MM.1S (cell line): Measurements from ENCODE around the gene TNFRSF8.

Source experiments
- EZH2 ChIP-seq: fragments of 300-600 bp; sonication (generic); optimal IDR thresholded peaks from 2 replicates; pipeline ENCODE3; 2017; ENCODE audit warnings: low read depth, mild to moderate bottlenecking, antibody characterized with exemption, low read length, mixed read lengths
- TF ChIP-seq, protein P1 (sequence below): fragments of 300-600 bp; sonication (generic); IDR thresholded peaks from 2 replicates; pipeline ENCODE4 v1.5.1; 2016; ENCODE audit warnings: antibody characterized with exemption, low read length, mixed read lengths

DNA sequence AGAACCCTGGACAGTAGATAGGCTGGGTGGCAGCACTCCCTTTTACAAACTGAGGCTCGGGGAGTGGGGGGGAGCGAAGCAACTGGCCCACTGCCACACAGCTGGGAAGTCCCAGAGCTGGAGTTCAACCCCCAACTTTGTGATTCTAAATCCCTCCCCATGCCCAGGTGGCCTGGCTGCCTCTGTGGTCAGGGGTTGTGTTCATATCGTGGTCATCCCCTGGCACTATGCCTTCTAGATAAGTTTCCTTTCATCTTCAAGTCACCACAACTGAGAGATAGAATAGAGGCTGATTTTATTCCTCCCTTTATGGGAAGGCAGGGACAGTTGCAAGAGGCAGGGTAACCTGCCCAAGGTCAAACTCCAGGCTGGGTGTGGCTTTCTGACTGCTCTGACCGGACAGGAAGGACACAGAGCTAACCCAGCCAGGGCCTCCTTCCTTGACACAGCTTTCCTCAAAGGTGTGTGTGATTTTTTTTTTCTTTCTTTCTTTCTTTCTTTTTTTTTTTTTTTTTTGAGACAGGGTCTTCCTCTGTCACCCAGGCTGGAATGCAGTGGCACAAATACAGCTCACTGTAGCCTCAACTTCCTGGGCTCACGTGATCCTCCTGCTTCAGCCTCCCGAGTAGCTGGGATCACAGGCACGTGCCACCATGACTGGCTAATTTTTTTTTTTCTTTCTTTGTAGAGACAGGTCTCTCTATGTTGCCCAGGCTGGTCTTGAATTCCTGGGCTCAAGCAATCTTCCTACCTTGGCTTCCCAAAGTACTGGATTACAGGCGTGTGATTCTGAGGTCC is 85.3 kb downstream of the TNFRSF8 start:
- TF ChIP-seq, protein P1, sequence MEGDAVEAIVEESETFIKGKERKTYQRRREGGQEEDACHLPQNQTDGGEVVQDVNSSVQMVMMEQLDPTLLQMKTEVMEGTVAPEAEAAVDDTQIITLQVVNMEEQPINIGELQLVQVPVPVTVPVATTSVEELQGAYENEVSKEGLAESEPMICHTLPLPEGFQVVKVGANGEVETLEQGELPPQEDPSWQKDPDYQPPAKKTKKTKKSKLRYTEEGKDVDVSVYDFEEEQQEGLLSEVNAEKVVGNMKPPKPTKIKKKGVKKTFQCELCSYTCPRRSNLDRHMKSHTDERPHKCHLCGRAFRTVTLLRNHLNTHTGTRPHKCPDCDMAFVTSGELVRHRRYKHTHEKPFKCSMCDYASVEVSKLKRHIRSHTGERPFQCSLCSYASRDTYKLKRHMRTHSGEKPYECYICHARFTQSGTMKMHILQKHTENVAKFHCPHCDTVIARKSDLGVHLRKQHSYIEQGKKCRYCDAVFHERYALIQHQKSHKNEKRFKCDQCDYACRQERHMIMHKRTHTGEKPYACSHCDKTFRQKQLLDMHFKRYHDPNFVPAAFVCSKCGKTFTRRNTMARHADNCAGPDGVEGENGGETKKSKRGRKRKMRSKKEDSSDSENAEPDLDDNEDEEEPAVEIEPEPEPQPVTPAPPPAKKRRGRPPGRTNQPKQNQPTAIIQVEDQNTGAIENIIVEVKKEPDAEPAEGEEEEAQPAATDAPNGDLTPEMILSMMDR, result no peak
- no peak for TF ChIP-seq EZH2
